ENCODE measurements around the gene ANKRD13D.

The ANKRD13D gene

DNA sequence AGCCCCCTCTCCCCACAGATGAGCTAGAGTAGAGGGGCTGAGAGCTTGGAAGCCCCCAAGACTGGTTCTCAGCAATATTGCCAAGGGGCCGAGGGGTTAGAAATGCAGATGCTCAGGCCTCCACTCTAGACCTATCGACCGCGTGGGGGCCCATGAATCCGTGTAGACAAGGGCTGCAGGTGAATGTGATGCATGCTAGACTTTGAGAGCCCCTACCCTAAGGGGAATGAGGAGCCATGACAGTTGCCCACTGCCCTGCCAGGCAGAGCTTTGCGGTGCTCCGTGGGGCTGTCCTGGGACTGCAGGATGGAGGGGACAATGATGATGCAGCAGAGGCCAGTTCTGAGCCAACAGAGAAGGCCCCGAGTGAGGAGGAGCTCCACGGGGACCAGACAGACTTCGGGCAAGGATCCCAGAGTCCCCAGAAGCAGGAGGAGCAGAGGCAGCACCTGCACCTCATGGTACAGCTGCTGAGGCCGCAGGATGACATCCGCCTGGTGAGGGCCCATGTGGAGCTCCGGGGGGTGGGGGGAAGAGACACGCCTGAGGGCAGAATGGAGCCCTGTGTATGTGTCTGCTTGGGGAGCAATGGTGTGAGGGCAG is 15.5 kb downstream of the ANKRD13D start:
- peaks cover 17% of the 10 kb centered on the region for H3K4me1 ChIP-seq (ENCODE audit: control insufficient read depth, insufficient read depth, low read length, poor library complexity, severe bottlenecking)
- peaks cover 33% of the 10 kb centered on the region for H3K36me3 ChIP-seq (ENCODE audit: control insufficient read depth, insufficient read depth, low read length)
- no peaks in the 10 kb centered on the region for H3K27me3 ChIP-seq (replicated peaks; ENCODE audit: control insufficient read depth, insufficient read depth, low read length, poor library complexity, severe bottlenecking)
- peak overlapping the region; percentile 80 for H3K4me3 ChIP-seq (ENCODE audit: insufficient read depth, low read depth, low read length, poor library complexity, severe bottlenecking)
- no peaks in the 10 kb centered on the region for H3K9me3 ChIP-seq (ENCODE audit: control insufficient read depth, low read length)
- peak overlapping the region; percentile 69 for H3K27ac ChIP-seq (ENCODE audit: insufficient read depth, low read length, poor library complexity, severe bottlenecking)
- no peak for DNase-seq

DNA sequence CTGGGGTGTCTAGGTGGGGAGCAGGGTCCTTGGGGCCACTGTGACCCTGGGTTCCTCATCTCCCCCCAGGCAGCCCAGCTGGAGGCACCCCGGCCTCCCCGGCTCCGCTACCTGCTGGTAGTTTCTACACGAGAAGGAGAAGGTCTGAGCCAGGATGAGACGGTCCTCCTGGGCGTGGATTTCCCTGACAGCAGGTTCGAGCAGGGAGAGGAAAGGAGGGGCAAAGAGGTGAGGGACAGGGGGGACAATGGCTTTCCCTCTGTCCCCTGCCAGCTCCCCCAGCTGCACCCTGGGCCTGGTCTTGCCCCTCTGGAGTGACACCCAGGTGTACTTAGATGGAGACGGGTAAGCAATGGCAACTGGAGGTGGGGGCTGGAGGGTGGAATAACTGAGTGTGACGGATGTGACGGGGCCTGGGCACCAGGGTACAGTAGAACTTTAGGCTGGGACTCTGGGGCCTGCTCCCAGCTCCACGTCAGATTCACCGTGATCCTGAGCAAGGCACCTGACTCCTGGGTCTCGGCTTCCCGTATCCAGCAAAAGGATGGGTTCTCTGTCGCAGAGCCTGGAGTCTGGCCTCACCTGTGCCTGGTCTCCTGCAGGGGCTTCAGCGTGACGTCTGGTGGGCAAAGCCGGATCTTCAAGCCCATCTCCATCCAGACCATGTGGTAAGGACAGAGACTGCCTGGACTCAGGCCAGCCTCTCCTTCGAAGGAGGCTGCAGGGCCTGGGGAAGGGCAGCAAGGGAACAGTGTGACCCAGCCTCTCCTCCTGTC is 17.9 kb downstream of the ANKRD13D start:
- no peaks in the 10 kb centered on the region for H3K9me3 ChIP-seq (ENCODE audit: control insufficient read depth, low read length)
- peaks cover 11% of the 10 kb centered on the region for H3K36me3 ChIP-seq (ENCODE audit: control insufficient read depth, insufficient read depth, low read length)
- H3K4me1 ChIP-seq (ENCODE audit: control insufficient read depth, insufficient read depth, low read length, poor library complexity, severe bottlenecking): peaks cover 32% of the 10 kb centered on the region
- H3K4me3 ChIP-seq (ENCODE audit: insufficient read depth, low read depth, low read length, poor library complexity, severe bottlenecking): no peak overlapping the region
- no peaks in the 10 kb centered on the region for H3K27me3 ChIP-seq (replicated peaks; ENCODE audit: control insufficient read depth, insufficient read depth, low read length, poor library complexity, severe bottlenecking)
- H3K27ac ChIP-seq (ENCODE audit: insufficient read depth, low read length, poor library complexity, severe bottlenecking): no peak overlapping the region
- no peak for DNase-seq

GRCh38 chr11:67307545-67308001 is 18.5 kb downstream of the ANKRD13D start:
- no peak overlapping the region for H3K27ac ChIP-seq (ENCODE audit: insufficient read depth, low read length, poor library complexity, severe bottlenecking)
- peaks cover 7% of the 10 kb centered on the region for H3K36me3 ChIP-seq (ENCODE audit: control insufficient read depth, insufficient read depth, low read length)
- H3K27me3 ChIP-seq (replicated peaks; ENCODE audit: control insufficient read depth, insufficient read depth, low read length, poor library complexity, severe bottlenecking): no peaks in the 10 kb centered on the region
- no peaks in the 10 kb centered on the region for H3K9me3 ChIP-seq (ENCODE audit: control insufficient read depth, low read length)
- no peak overlapping the region for H3K4me3 ChIP-seq (ENCODE audit: insufficient read depth, low read depth, low read length, poor library complexity, severe bottlenecking)
- no peak for DNase-seq
- peaks cover 37% of the 10 kb centered on the region for H3K4me1 ChIP-seq (ENCODE audit: control insufficient read depth, insufficient read depth, low read length, poor library complexity, severe bottlenecking)

GRCh38 chr11:67308031-67308866 is 19.1 kb downstream of the ANKRD13D start:
- no peak overlapping the region for H3K27ac ChIP-seq (ENCODE audit: insufficient read depth, low read length, poor library complexity, severe bottlenecking)
- H3K36me3 ChIP-seq (ENCODE audit: control insufficient read depth, insufficient read depth, low read length): peaks cover 6% of the 10 kb centered on the region

DNA sequence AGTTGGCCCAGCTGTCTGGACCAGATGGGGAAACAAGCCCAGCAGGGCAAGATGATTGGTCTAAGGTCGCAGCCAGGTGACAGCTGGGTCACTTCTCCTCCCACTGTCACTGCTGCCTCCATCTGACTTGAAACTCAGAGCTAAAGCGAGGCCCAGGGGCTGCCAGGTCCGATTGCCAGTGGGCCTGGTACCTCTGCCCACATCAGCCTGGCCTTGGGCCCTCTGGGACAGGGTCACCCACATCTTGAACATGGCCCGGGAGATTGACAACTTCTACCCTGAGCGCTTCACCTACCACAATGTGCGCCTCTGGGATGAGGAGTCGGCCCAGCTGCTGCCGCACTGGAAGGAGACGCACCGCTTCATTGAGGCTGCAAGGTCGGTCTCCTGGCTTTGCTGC is 20.1 kb downstream of the ANKRD13D start:
- no peak for DNase-seq
- H3K4me3 ChIP-seq (ENCODE audit: insufficient read depth, low read depth, low read length, poor library complexity, severe bottlenecking): no peak overlapping the region
- H3K27ac ChIP-seq (ENCODE audit: insufficient read depth, low read length, poor library complexity, severe bottlenecking): no peak overlapping the region
- H3K36me3 ChIP-seq (ENCODE audit: control insufficient read depth, insufficient read depth, low read length): peaks cover 6% of the 10 kb centered on the region
- peaks cover 41% of the 10 kb centered on the region for H3K4me1 ChIP-seq (ENCODE audit: control insufficient read depth, insufficient read depth, low read length, poor library complexity, severe bottlenecking)
- no peaks in the 10 kb centered on the region for H3K27me3 ChIP-seq (replicated peaks; ENCODE audit: control insufficient read depth, insufficient read depth, low read length, poor library complexity, severe bottlenecking)
- no peaks in the 10 kb centered on the region for H3K9me3 ChIP-seq (ENCODE audit: control insufficient read depth, low read length)

More at GRCh38 chr11:67308031-67308866, 19.1 kb downstream of the ANKRD13D start:
- H3K4me1 ChIP-seq (ENCODE audit: control insufficient read depth, insufficient read depth, low read length, poor library complexity, severe bottlenecking): peaks cover 40% of the 10 kb centered on the region
- no peaks in the 10 kb centered on the region for H3K27me3 ChIP-seq (replicated peaks; ENCODE audit: control insufficient read depth, insufficient read depth, low read length, poor library complexity, severe bottlenecking)
- DNase-seq: no peak
- no peak overlapping the region for H3K4me3 ChIP-seq (ENCODE audit: insufficient read depth, low read depth, low read length, poor library complexity, severe bottlenecking)
- H3K9me3 ChIP-seq (ENCODE audit: control insufficient read depth, low read length): no peaks in the 10 kb centered on the region

GRCh38 chr11:67309661-67310061 is 20.6 kb downstream of the ANKRD13D start:
- DNase-seq: no peak
- no peak overlapping the region for H3K27ac ChIP-seq (ENCODE audit: insufficient read depth, low read length, poor library complexity, severe bottlenecking)

DNA sequence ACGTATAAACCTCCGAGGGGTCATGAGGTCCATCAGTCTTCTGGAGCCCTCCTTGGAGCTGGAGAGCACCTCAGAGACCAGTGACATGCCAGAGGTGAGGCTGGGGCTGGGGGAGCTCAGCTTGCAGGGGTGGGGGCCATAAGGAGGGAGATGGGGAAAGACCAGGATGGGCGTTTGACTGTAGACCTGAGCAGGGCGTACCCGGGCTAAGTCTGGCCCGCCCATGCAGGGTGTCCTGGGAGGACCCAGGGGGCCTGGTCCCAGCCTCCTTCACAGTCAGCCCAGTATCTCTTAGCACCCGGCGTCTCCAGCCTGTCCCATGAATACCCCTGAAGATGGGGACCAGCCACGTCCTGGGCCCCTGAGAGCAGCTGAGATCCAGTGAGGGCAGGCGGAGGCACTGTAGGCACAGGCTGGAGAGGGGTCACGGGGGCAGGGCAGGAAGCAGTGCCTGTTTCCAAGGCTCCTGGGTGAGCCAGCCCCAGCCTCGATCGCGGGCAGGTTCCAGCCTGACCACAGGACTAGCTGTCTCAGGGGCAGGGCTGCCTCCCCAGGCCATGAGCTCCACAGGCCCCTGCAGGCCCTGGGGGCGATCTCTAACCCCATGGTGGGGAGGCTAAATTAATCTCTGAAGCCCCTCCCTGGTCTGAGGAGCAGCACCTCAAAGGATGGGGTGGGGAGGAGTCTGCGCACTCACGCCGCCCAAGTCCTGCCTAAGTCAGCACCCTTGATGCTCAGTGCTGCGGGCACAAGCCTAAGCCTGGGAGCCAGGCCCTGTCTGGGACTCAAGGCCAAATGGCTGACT is 21.3 kb downstream of the ANKRD13D start:
- peaks cover 6% of the 10 kb centered on the region for H3K36me3 ChIP-seq (ENCODE audit: control insufficient read depth, insufficient read depth, low read length)
- H3K4me3 ChIP-seq (ENCODE audit: insufficient read depth, low read depth, low read length, poor library complexity, severe bottlenecking): no peak overlapping the region
- no peak for DNase-seq
- H3K27me3 ChIP-seq (replicated peaks; ENCODE audit: control insufficient read depth, insufficient read depth, low read length, poor library complexity, severe bottlenecking): no peaks in the 10 kb centered on the region
- peaks cover 34% of the 10 kb centered on the region for H3K4me1 ChIP-seq (ENCODE audit: control insufficient read depth, insufficient read depth, low read length, poor library complexity, severe bottlenecking)
- no peak overlapping the region for H3K27ac ChIP-seq (ENCODE audit: insufficient read depth, low read length, poor library complexity, severe bottlenecking)
- H3K9me3 ChIP-seq (ENCODE audit: control insufficient read depth, low read length): no peaks in the 10 kb centered on the region

More at GRCh38 chr11:67309661-67310061, 20.6 kb downstream of the ANKRD13D start:
- Histone ChIP-seq H3K27me3 (replicated peaks; ENCODE audit: control insufficient read depth, insufficient read depth, low read length, poor library complexity, severe bottlenecking) (no peaks in the 10 kb centered on the region), H3K36me3 (ENCODE audit: control insufficient read depth, insufficient read depth, low read length) (peaks cover 6% of the 10 kb centered on the region), H3K4me3 (ENCODE audit: insufficient read depth, low read depth, low read length, poor library complexity, severe bottlenecking) (no peak overlapping the region), H3K4me1 (ENCODE audit: control insufficient read depth, insufficient read depth, low read length, poor library complexity, severe bottlenecking) (peaks cover 36% of the 10 kb centered on the region), H3K9me3 (ENCODE audit: control insufficient read depth, low read length) (no peaks in the 10 kb centered on the region)

GRCh38 chr11:67311051-67311555 is 22.0 kb downstream of the ANKRD13D start:
- peak overlapping the region; percentile 62 for H3K27ac ChIP-seq (ENCODE audit: insufficient read depth, low read length, poor library complexity, severe bottlenecking)
- H3K36me3 ChIP-seq (ENCODE audit: control insufficient read depth, insufficient read depth, low read length): peaks cover 6% of the 10 kb centered on the region
- H3K4me1 ChIP-seq (ENCODE audit: control insufficient read depth, insufficient read depth, low read length, poor library complexity, severe bottlenecking): peaks cover 34% of the 10 kb centered on the region
- no peak overlapping the region for H3K4me3 ChIP-seq (ENCODE audit: insufficient read depth, low read depth, low read length, poor library complexity, severe bottlenecking)
- H3K9me3 ChIP-seq (ENCODE audit: control insufficient read depth, low read length): no peaks in the 10 kb centered on the region
- no peak for DNase-seq
- no peaks in the 10 kb centered on the region for H3K27me3 ChIP-seq (replicated peaks; ENCODE audit: control insufficient read depth, insufficient read depth, low read length, poor library complexity, severe bottlenecking)

GRCh38 chr11:67311556-67312082 is 22.5 kb downstream of the ANKRD13D start:
- Histone ChIP-seq H3K4me3 (ENCODE audit: insufficient read depth, low read depth, low read length, poor library complexity, severe bottlenecking) (no peak overlapping the region), H3K4me1 (ENCODE audit: control insufficient read depth, insufficient read depth, low read length, poor library complexity, severe bottlenecking) (peaks cover 34% of the 10 kb centered on the region), H3K27me3 (replicated peaks; ENCODE audit: control insufficient read depth, insufficient read depth, low read length, poor library complexity, severe bottlenecking) (no peaks in the 10 kb centered on the region), H3K36me3 (ENCODE audit: control insufficient read depth, insufficient read depth, low read length) (peaks cover 6% of the 10 kb centered on the region), H3K9me3 (ENCODE audit: control insufficient read depth, low read length) (no peaks in the 10 kb centered on the region), H3K27ac (ENCODE audit: insufficient read depth, low read length, poor library complexity, severe bottlenecking) (peak overlapping the region; percentile 62)
- no peak for DNase-seq
